Fibroblast of skin of abdomen (primary cell): ENCODE data around the gene RDH14. TPM values are rescaled to one million over a fixed set of nuclear protein-coding genes. Genes with fewer than 3 reads are reported as not detected.

ENCODE experiments used
- DNase-seq: peaks from one replicate; pipeline ENCODE4 v3.0.0-alpha.2; 2013
- polyA plus RNA-seq, 2 experiments: library from polyadenylated mRNA; unstranded; fragments of 120-200 nt; gene quantifications; one replicate each; pipeline ENCODE4 v1.2.1, GENCODE V29; 2013; ENCODE audit not compliant: insufficient read length in 2 of 2

Gene RDH14
- polyA plus RNA-seq (2013, experiment 1 of 2; ENCODE audit: insufficient read length), result 21.1 TPM
- 19.6 TPM for polyA plus RNA-seq (2013, experiment 2 of 2; ENCODE audit: insufficient read length)

DNA sequence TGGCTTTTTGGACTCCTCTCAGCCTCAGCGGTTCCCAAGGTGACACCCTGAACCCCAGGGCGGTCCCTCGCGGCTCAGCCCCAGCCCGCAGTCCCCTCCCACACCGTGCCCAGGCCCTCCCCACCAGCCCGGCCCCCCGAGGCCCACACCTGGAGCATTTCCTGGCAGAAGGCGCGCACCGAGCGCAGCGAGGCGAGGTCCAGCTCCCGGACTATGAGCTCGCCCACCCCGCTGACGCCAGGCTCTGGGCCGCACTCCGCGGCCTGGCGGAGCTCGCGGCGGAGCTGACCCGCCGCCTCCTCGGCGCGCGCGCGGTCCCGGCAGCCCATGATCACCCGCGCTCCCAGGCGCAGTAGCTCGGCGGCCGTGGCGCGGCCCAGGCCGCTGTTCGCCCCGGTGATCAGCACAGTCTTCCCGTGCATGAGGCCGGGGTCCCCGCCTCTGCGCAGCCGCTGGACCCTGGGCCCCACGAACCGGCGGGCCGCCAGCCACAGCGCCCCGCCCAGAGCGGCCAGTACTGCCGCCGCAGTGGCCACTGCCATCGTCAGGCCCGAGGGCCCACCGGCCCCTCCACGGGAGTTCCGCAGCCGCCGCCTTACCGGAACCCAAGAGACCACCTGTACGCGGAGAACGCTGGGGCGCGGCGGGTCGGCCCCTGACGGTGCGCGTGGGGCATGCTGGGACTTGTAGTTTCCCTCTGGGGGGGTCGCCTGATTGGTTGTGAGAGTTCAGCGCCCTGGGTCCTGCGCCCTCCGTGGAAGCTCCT is at the start of gene RDH14:
Gene RDH14 (minus strand): TSS at position 623 of the 766 bp plus-strand sequence. CDS start 81 bp downstream, at position 542.
- DNase-seq, result peak; percentile 94

- no peak for DNase-seq
Measured at GRCh38 chr2:18610090-18610489, 49.6 kb upstream of the RDH14 start.

DNA sequence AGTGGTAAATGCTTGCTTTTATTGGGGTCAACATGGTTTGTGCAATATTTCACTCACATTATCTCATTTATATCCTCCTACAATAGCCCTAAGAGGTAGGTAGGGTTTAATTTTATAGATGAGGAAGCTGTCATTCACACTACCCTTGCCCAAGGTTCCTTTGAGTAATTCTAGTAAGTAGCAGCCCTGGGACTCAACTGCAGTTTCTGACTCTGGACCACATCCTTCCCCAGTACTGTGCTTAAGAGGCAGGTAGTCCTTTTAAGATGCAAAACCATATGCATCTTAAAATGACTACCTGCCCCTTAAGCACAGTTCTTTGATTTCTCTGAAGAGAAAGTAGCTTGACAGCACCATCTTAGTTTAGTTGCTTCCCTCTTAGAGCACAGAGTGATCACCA is 44.7 kb upstream of the RDH14 start:
- no peak for DNase-seq

GRCh38 chr2:18604531-18604885 is 44.1 kb upstream of the RDH14 start:
- DNase-seq, result no peak

DNA sequence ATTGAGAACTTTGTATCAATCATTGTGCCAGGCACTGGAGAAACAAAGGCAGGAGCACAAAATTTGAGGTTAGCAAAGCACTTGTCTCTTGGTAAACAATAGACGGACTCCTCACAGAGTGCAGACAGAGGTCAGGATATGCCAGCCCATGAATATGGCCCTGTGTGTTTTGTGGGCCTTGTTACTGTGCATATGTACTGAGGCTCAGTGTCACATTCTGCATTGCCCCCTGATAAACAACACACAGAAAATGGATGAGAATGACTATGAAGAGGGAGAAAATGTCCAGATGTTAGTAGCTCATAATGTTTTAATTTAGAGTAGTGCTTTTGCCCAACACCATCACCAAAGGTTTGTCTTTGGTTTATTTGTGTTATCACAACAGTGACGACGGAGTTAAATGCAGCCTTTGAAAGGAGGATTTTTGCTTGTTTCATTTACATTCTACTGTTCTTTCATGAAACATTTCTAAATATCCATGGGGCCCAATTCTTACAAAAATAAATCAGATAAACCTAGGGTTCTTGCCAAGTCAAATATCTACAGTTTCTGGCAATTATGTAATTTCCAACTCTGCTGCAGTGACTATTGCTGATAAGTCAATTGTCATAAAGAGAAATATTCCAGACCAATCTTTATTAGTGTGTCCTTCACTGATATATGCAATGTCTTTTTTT is 43.5 kb upstream of the RDH14 start:
- DNase-seq, result no peak

DNA sequence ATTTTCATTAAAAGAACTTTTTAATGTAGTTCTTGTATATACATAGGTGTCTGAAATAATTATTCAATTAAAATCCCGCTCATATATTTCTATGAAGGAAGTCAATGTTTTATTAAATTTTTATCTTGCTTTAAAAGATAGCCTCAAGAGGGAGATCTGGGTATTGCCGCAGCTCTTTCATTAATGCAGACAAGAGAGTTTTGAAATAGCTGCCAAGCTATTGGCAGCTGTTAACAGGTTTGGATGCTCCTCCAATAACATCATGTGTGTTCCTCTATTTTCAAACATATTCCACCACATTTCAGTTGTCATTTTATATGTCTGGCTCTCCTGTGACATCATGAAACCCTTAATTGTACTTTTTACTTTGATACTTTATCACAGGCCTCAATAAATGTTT is 41.8 kb upstream of the RDH14 start:
- DNase-seq, result no peak

DNA sequence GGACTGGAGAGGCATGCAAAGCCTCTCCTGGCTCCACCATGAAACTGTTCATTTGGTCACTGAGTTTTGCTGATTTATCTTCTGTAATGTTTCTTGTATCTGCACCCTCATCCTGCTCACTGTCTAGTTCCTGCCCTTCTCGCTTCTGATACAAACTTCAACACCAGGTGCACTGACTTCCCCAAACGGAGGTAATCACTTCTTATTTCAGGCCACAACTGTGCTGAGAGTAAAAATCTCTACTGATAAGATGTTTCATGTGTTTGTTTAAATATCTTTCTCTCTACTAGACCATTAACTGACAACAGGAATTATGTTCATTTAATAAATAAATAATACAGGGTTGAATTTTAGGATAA is 39.8 kb upstream of the RDH14 start:
- no peak for DNase-seq

DNA sequence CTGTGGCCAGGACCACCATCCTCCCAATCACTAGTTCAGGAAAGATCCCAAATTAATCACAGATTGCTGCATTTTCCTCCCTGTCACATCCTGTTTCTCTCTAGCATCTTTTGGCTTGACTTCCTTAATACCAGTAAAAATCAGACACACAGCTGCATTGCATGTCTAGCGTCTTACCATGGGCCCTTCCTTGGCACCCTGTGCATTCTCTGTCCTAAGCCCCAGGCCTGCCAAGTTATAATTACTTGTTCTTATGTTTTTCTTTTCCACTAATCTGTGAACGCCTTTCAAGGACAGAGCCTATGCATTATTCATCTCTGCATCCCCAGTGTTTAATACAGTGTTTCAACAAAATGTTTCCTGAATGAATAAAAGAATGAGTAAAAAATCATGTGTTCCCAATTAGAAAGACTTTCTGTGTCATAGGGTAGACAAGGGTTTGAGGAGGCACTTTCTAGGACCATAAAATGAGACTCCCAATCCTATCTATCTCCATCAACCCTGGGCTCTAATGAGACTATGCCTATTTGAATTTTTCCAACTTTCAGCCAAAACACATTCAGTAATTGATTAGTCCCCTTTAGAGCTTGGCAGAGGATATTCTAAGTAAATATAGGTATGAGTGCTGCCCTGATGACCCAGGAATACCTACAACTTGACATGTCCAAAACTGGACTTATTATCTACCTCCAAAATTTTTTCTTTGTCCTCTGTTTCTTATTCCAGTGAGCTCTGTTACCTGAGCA is 39.2 kb upstream of the RDH14 start:
- peak; percentile 89 for DNase-seq

DNA sequence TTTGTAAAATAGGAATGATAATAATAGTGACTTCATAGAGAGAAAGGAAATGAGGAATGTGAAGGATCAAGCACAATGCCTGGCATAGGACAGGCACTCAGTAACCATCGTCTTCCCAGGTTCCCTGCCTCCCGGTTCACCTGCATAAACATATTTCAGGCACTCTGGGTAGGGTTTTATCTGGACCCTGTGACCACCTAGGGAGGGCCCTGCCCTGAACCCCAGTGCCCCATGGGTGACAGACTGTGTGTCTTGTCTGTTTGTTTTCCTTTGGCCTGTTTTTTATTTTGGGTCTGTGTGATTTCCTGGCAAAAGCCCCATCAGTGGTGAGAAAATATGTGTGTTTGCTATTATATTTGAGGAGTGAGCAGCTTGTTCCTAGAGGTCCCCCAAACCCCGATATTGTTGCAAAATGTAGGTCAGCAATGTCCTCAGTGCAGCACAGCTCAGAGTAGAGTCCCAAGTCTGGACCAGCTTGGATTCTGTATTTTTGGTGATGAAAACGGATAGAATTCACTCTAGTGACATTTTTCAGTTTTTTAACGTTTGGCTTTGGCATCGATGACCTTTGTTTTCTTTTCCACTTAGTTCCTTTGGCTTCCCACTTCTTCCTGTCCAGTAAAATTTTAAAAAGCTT is 38.5 kb upstream of the RDH14 start:
- no peak for DNase-seq

- no peak for DNase-seq
Measured at GRCh38 chr2:18597618-18598017, 37.2 kb upstream of the RDH14 start.

DNA sequence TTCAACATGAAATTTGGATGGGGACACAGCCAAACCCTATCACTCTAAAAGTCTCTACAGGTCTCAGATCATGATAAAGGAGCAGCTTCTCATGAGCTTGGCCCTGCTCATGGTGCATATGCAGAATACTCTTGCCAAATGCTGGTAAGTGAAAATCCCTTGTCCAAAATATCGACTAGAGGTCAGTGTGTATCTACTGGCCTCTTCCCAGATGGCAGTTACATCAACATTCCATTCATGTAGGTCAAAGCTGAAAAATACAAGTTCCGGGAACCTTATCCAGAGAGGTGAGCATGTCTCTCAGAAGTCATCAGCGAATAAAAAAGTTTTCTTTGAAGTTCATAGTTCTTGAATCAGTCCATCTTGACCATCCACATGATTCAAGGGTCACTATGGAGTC is 36.5 kb upstream of the RDH14 start:
- no peak for DNase-seq

- no peak for DNase-seq
Measured at GRCh38 chr2:18593496-18593895, 33.0 kb upstream of the RDH14 start.

DNA sequence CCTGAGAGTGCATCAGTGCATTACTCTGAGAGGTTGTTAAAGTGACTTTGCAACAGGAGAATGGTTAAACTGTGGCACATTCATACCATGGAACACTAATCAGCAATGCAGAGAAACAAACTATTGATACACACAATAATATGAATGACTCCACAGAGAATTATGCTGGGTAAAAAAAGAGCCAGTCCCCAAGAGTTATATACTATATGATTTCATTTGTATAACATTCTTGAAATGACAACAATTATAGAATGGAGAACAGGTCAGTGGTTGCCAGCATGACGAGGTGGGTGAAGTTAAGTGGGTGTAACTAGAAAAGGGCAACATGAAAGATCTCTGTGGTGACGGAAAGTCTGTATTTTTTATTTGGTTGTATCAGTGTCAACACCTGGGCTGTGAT is 31.9 kb upstream of the RDH14 start:
- no peak for DNase-seq

- DNase-seq, result no peak
Measured at GRCh38 chr2:18589354-18589753, 28.9 kb upstream of the RDH14 start, which contains the start of gene NT5C1B. NT5C1B (minus strand) TSS chr2:18589569; CDS start chr2:18589468, 101 bp downstream.

DNA sequence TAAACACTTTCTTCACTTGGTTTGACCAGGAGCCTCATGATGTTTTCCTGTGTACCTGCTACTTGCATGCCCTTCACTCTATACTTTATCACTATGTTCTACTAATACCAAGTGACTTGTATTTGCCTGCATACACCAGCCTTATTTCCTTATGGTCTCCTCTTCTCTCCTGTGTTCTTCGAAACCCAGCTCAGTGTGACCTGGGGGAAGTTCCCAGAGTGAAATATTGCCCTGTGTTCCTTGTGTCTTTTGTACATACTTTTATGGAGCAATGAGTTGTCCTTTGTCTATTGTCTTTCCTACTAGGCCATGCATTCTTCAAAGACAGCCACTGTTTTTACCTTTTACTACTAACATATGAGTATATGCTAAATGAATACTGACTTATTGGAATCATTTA is 28.3 kb upstream of the RDH14 start:
- no peak for DNase-seq

GRCh38 chr2:18588049-18588448 is 27.6 kb upstream of the RDH14 start:
- DNase-seq, result no peak

GRCh38 chr2:18585526-18585925 is 25.1 kb upstream of the RDH14 start:
- DNase-seq, result no peak

- no peak for DNase-seq
Measured at GRCh38 chr2:18584608-18584954, 24.1 kb upstream of the RDH14 start.

GRCh38 chr2:18583905-18584607 is 23.6 kb upstream of the RDH14 start:
- DNase-seq, result no peak

GRCh38 chr2:18580606-18581005 is 20.2 kb upstream of the RDH14 start:
- no peak for DNase-seq

GRCh38 chr2:18578033-18578432 is 17.6 kb upstream of the RDH14 start:
- DNase-seq, result peak; percentile 8

DNA sequence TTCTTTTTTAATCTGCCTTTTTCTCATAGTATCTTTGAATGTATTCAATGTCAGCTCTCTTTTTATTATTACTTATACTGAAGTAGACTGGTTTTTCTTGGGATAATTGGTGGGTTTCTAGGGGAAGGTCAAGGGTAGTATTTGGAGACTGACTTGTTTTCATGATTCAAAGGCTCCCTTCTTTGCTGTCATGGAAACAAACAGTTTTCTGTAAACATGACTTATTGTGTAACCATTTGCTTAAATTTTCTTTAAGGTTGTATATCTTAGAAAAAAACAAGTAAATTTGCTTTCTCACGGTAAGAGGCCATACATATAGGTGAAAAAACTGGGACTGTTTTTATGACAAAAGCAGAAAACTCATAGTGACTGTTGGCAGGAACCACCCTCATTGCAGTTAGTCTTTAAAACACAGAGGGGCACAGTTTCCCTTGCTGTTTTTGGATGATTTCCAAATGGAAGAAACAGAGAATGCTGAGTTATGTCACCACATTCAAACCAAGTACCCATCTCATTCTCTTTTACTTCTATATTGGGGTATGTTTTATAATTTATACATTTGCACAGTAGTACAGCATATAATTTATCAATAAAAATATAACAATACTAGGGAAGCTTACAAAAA is 5.8 kb upstream of the RDH14 start:
- DNase-seq, result no peak
